Keratinocyte (primary cell): ENCODE measurements around the gene RANBP9. TPM values are rescaled to one million over a fixed set of nuclear protein-coding genes. Genes with fewer than 3 reads are reported as not detected.
A peak's percentile ranks its signal among the peaks of the same experiment; 100 is the strongest.

Experiments
- DNase-seq: peaks from one replicate; pipeline ENCODE4 v3.0.0-alpha.2; 2011; ENCODE audit warnings: low read depth, missing footprints, low spot score
- FAIRE-seq: peaks from 2 replicates; lab custom pipeline; 2011; peaks lifted over from hg19 to GRCh38; lab: Jason Lieb, UNC
- H2AFZ ChIP-seq: 2 replicates; pipeline ENCODE4 v1.6.0; 2012; ENCODE audit warnings: low read length, control low read depth, inconsistent platforms; ENCODE audit not compliant: control insufficient read depth
- H3K27ac ChIP-seq: 2 replicates; pipeline ENCODE4 v1.5.1; 2011; ENCODE audit warnings: low read length; ENCODE audit not compliant: control insufficient read depth, insufficient read depth
- H3K27me3 ChIP-seq: 3 replicates; pipeline ENCODE4 v1.6.0; 2011; ENCODE audit warnings: low read length; ENCODE audit not compliant: control insufficient read depth, insufficient read depth; ENCODE audit errors: extremely low read depth
- H3K36me3 ChIP-seq, 2 experiments: 2 replicates in 1 of 2; 3 replicates in 1 of 2; pipeline ENCODE4 v1.5.1; 2011; ENCODE audit warnings: low read length in 2 of 2, mild to moderate bottlenecking in 1 of 2; ENCODE audit not compliant: control insufficient read depth in 2 of 2, insufficient read depth in 2 of 2; ENCODE audit errors: extremely low read depth in 1 of 2
- H3K4me1 ChIP-seq: 3 replicates; pipeline ENCODE4 v1.5.1; 2011; ENCODE audit warnings: low read length; ENCODE audit not compliant: control insufficient read depth, insufficient read depth; ENCODE audit errors: extremely low read depth
- H3K4me2 ChIP-seq: 3 replicates; pipeline ENCODE4 v1.6.0; 2011; ENCODE audit warnings: low read depth, low read length; ENCODE audit not compliant: control insufficient read depth, insufficient read depth; ENCODE audit errors: extremely low read depth
- H3K4me3 ChIP-seq, 3 experiments: fragments of 200-600 bp in 1 of 3; sonication (generic) in 1 of 3; 2 replicates in 2 of 3; 3 replicates in 1 of 3; pipeline ENCODE4 v1.5.1; 2011 to 2016; ENCODE audit warnings: low read length in 3 of 3, mild to moderate bottlenecking in 3 of 3, control low read depth in 2 of 3, inconsistent platforms in 1 of 3, low read depth in 1 of 3, mixed read lengths in 1 of 3, mixed run types in 1 of 3, moderate library complexity in 1 of 3; ENCODE audit not compliant: control insufficient read depth in 2 of 3, insufficient read depth in 2 of 3; ENCODE audit errors: extremely low read depth in 1 of 3
- H3K79me2 ChIP-seq: 2 replicates; pipeline ENCODE4 v1.6.0; 2012; ENCODE audit warnings: low read length; ENCODE audit not compliant: control insufficient read depth, insufficient read depth
- H3K9ac ChIP-seq: 3 replicates; pipeline ENCODE4 v1.6.0; 2011; ENCODE audit warnings: low read length; ENCODE audit not compliant: control insufficient read depth, insufficient read depth; ENCODE audit errors: extremely low read depth
- H3K9me1 ChIP-seq: 3 replicates; pipeline ENCODE4 v1.6.0; 2011; ENCODE audit warnings: low read length; ENCODE audit not compliant: control insufficient read depth, insufficient read depth; ENCODE audit errors: extremely low read depth
- H3K9me3 ChIP-seq: 2 replicates; pipeline ENCODE4 v1.5.1; 2012; ENCODE audit warnings: low read depth, low read length; ENCODE audit not compliant: control insufficient read depth
- H4K20me1 ChIP-seq: 3 replicates; pipeline ENCODE4 v1.6.0; 2011; ENCODE audit warnings: low read length; ENCODE audit not compliant: control insufficient read depth, insufficient read depth; ENCODE audit errors: extremely low read depth
- CTCF ChIP-seq, 3 experiments: IDR thresholded peaks in 1 of 3; conservative IDR thresholded peaks in 1 of 3; optimal IDR thresholded peaks in 1 of 3; 2 replicates in 2 of 3; 3 replicates in 1 of 3; pipeline versions ENCODE3 to v1.5.1; 2011; ENCODE audit warnings: low read length in 3 of 3, mild to moderate bottlenecking in 3 of 3, moderate library complexity in 2 of 3, control low read depth in 1 of 3, inconsistent platforms in 1 of 3; ENCODE audit not compliant: insufficient read depth in 2 of 3; ENCODE audit errors: extremely low read depth in 1 of 3
- EZH2 ChIP-seq: IDR thresholded peaks from one replicate; pipeline ENCODE4 v1.6.1; 2012; ENCODE audit warnings: inconsistent platforms, mild to moderate bottlenecking, low read length, moderate library complexity
- dilution Hi-C: fragments of 300-500 bp; cut with MboI; formaldehyde crosslinking; loops from one replicate; pipeline ENCODE4 v1.7.0; 2020; ENCODE audit warnings: low sequenced_read_pairs; ENCODE audit not compliant: extremely low pct_ligation_motif_present
- polyA plus RNA-seq, 5 experiments: library from polyadenylated mRNA; depleted of rRNA in 3 of 5; stranded (reverse) in 3 of 5; stranded (forward) in 1 of 5; unstranded in 1 of 5; fragments of >200 nt; gene quantifications; 1 replicate in 1 of 5; 2 replicates in 3 of 5; 3 replicates in 1 of 5; pipeline versions ENCODE4 v1.2.1 to v1.2.3, GENCODE V29; 2011 to 2012; ENCODE audit warnings: missing spikeins in 2 of 5, low read depth in 1 of 5, low replicate concordance in 1 of 5

Gene RANBP9
- polyA plus RNA-seq, 1 donor (not counting 4 experiments of a cell fraction or from before 2014, with no cell fraction given), result 36.7 TPM

DNA sequence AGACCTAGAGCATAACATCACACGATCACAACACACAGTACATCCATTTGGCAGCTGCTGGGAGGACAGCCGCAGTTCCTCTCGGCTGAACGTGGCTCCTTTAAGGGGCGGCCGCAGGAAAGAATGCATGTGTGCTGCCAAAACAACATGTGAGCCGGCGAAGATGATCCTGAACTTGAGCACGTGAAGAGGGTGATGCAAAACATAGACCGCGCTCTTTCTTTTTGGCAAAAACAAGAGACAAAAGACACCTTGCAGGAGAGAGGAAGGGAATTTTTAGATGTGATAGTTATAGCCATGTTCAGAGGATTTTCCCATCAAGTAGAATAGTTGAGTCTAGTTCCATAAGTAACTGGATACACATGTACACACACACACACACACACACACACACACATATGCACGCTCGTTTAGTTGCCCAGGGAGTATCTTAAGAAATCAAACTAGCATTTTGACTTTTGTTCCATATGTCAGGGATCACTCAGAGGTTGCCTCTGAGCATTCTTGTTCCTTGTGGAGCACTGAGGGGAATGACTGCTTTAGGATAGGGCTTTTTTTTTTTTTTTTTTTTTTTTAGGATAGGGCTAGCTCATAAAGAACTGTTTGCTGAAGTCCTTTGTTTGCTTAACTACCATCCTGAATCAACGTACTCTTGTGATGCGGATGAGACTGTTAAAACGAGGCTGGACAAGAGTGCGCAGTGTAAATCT lies 21.7 kb upstream of the RANBP9 start:
- dilution Hi-C loops, result no loop called here
- H3K9ac ChIP-seq, result peak overlapping the region; percentile 54
- peak overlapping the region; percentile 3 for H2AFZ ChIP-seq
- H3K4me2 ChIP-seq, result peak overlapping the region; percentile 75
- H4K20me1 ChIP-seq, result no peaks in the 10 kb centered on the region
- peak overlapping the region; percentile 25 for H3K27ac ChIP-seq
- peaks cover 29% of the 10 kb centered on the region for H3K4me1 ChIP-seq
- no peaks in the 10 kb centered on the region for H3K9me1 ChIP-seq
- FAIRE-seq, result peak; percentile 76
- H3K9me3 ChIP-seq, result no peaks in the 10 kb centered on the region
- TF ChIP-seq CTCF (optimal IDR thresholded peaks at IDR 0.05 in 1 of 3, IDR thresholded peaks at IDR 0.05 in 1 of 3, conservative IDR thresholded peaks at IDR 0.05 in 1 of 3; ENCODE audit: extremely low read depth in 1 of 3, insufficient read depth in 2 of 3, low read length in 3 of 3) (no peak), EZH2 (no peak)
- no peaks in the 10 kb centered on the region for H3K27me3 ChIP-seq
- H3K4me3 ChIP-seq, result peak overlapping the region in 1 of 3 experiments; percentile 47
- DNase-seq, result no peak
- no peaks in the 10 kb centered on the region for H3K36me3 ChIP-seq
- no peaks in the 10 kb centered on the region for H3K79me2 ChIP-seq

DNA sequence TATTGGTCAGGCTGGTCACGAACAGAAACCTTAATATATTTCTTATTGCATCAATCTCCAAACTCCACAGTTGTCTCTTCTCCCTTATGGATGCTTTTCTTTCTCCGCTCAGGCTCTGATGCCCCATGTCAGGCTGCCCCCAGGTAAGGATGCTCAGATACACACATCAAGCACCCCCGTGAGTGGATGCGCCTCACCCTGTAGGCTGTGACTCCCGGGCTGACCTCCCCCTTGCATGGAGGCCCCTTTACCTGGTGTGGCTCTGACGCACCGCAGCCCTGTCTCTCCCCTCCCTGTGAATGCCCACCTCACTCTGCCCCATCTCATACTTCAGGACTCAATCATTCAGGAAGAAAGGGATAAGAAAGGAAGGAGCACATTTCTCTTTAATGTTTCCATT lies 19.1 kb upstream of the RANBP9 start:
- H3K9me3 ChIP-seq, result no peaks in the 10 kb centered on the region
- TF ChIP-seq CTCF (optimal IDR thresholded peaks at IDR 0.05 in 1 of 3, IDR thresholded peaks at IDR 0.05 in 1 of 3, conservative IDR thresholded peaks at IDR 0.05 in 1 of 3; ENCODE audit: extremely low read depth in 1 of 3, insufficient read depth in 2 of 3, low read length in 3 of 3), result no peak
- no peak for TF ChIP-seq EZH2
- dilution Hi-C loops, result no loop called here
- peaks cover 35% of the 10 kb centered on the region for H3K4me1 ChIP-seq
- no peak overlapping the region for H3K4me3 ChIP-seq
- H3K36me3 ChIP-seq, result no peaks in the 10 kb centered on the region
- DNase-seq (no peak), FAIRE-seq (no peak)
- H2AFZ ChIP-seq, result no peak overlapping the region
- H3K27me3 ChIP-seq, result no peaks in the 10 kb centered on the region
- H3K79me2 ChIP-seq, result no peaks in the 10 kb centered on the region
- no peak overlapping the region for H3K27ac ChIP-seq
- no peak overlapping the region for H3K9ac ChIP-seq
- H4K20me1 ChIP-seq, result no peaks in the 10 kb centered on the region
- H3K4me2 ChIP-seq, result no peak overlapping the region
- H3K9me1 ChIP-seq, result no peaks in the 10 kb centered on the region
